ENCODE results near the gene KCTD11. TPM values are rescaled to one million over a fixed set of nuclear protein-coding genes. Genes with fewer than 3 reads are reported as not detected.

The KCTD11 gene
- total and polyA plus RNA-seq, 2 of the 13 experiments (the other 11 are each of a cell fraction or from before 2014, with no cell fraction given) = 1.6 to 2.6 TPM

GRCh38 chr17:7403727-7403976 is 51.7 kb downstream of the KCTD11 start (continued):
- TF ChIP-seq ZBTB4 (CRISPR knock-in tag; IDR thresholded peaks at IDR 0.05; ENCODE audit: borderline replicate concordance) (no peak), IKZF5 (CRISPR knock-in tag; IDR thresholded peaks at IDR 0.05) (0 out of 2 replicates have a peak, but pooled peaks have one; percentile 10), ZNF790 (CRISPR knock-in tag; IDR thresholded peaks at IDR 0.05; ENCODE audit: borderline replicate concordance) (no peak), ZNF562 (CRISPR knock-in tag; IDR thresholded peaks at IDR 0.05; ENCODE audit: borderline replicate concordance) (no peak), SNAI1 (CRISPR knock-in tag; IDR thresholded peaks at IDR 0.05; ENCODE audit: borderline replicate concordance) (no peak), ZNF552 (CRISPR knock-in tag; IDR thresholded peaks at IDR 0.05; ENCODE audit: borderline replicate concordance) (0 out of 2 replicates have a peak, but pooled peaks have one; percentile 4), ZNF441 (CRISPR knock-in tag; IDR thresholded peaks at IDR 0.05; ENCODE audit: borderline replicate concordance) (0 out of 2 replicates have a peak, but pooled peaks have one; percentile 51)
